Forelimb muscle (tissue), 1 donor: Measurements from ENCODE around the gene CYP1A2. TPM values are rescaled to one million over a fixed set of nuclear protein-coding genes. Genes with fewer than 3 reads are reported as not detected.
"Not testable (repeated sequence)": the region's sequence is repeated elsewhere in the genome, so short reads cannot be mapped to it uniquely, and the experiment has no call there.

ENCODE experiments used
- DNase-seq: peaks from one replicate; pipeline ENCODE4 v3.0.0-alpha.2; 2013; ENCODE audit warnings: low read depth
- polyA plus RNA-seq: library from polyadenylated mRNA; unstranded; fragments of 120-200 nt; gene quantifications from one replicate; pipeline ENCODE4 v1.2.1, GENCODE V29; 2013; ENCODE audit not compliant: insufficient read length

The CYP1A2 gene
- polyA plus RNA-seq, 1 donor = 0.10 TPM

GRCh38 chr15:74776821-74777768 is 28.4 kb downstream of the CYP1A2 start:
- DNase-seq = no peak

- DNase-seq = no peak
These were observed 29.3 kb downstream of the CYP1A2 start for GRCh38 chr15:74777769-74778598.

- no peak for DNase-seq
These were observed 29.9 kb downstream of the CYP1A2 start for GRCh38 chr15:74778599-74778970.

GRCh38 chr15:74779162-74779648 is 30.6 kb downstream of the CYP1A2 start:
- DNase-seq = no peak

- no peak for DNase-seq
These were observed 32.1 kb downstream of the CYP1A2 start for GRCh38 chr15:74780523-74781430.

- no peak for DNase-seq
These were observed 33.0 kb downstream of the CYP1A2 start, which contains the start of gene CSK for GRCh38 chr15:74781431-74782258. CSK (plus strand) TSS chr15:74782080; CDS start chr15:74798298, 16,218 bp downstream.

- DNase-seq = no peak
These were observed 33.8 kb downstream of the CYP1A2 start for GRCh38 chr15:74782259-74783071.

- no peak for DNase-seq
These were observed 34.6 kb downstream of the CYP1A2 start for GRCh38 chr15:74783072-74783807.

GRCh38 chr15:74783808-74784175 is 35.1 kb downstream of the CYP1A2 start:
- no peak for DNase-seq

- no peak for DNase-seq
These were observed 36.0 kb downstream of the CYP1A2 start for GRCh38 chr15:74784426-74785193.

GRCh38 chr15:74785194-74786032 is 36.8 kb downstream of the CYP1A2 start:
- no peak for DNase-seq

GRCh38 chr15:74786081-74786480 is 37.4 kb downstream of the CYP1A2 start:
- not testable (repeated sequence) for DNase-seq

- no peak for DNase-seq
These were observed 38.0 kb downstream of the CYP1A2 start for GRCh38 chr15:74786551-74787165.

GRCh38 chr15:74787251-74788041 is 38.8 kb downstream of the CYP1A2 start:
- no peak for DNase-seq

GRCh38 chr15:74788042-74788682 is 39.5 kb downstream of the CYP1A2 start:
- DNase-seq = no peak
